Muscle of leg (tissue), 11 donors: ENCODE measurements around the gene BPIFB2. TPM values are rescaled to one million over a fixed set of nuclear protein-coding genes. Genes with fewer than 3 reads are reported as not detected.

ENCODE experiments used
- DNase-seq: peaks from one replicate; pipeline ENCODE4 v3.0.0; 2013
- H3K27ac ChIP-seq: one replicate; pipeline ENCODE4 v1.5.1; 2013; ENCODE audit warnings: mild to moderate bottlenecking, low read length, control low read depth
- H3K27me3 ChIP-seq: one replicate; pipeline ENCODE4 v1.6.1; 2013; ENCODE audit warnings: low read length; ENCODE audit not compliant: control insufficient read depth, insufficient read depth
- H3K36me3 ChIP-seq: one replicate; pipeline ENCODE4 v1.6.1; 2013; ENCODE audit warnings: low read length; ENCODE audit not compliant: control insufficient read depth, insufficient read depth
- H3K4me1 ChIP-seq: one replicate; pipeline ENCODE4 v1.6.1; 2013; ENCODE audit warnings: low read length; ENCODE audit not compliant: control insufficient read depth, insufficient read depth
- H3K4me3 ChIP-seq: one replicate; pipeline ENCODE4 v1.5.1; 2013; ENCODE audit warnings: low read length, control low read depth
- H3K9me3 ChIP-seq: replicated peaks from 2 replicates; pipeline ENCODE4 v1.6.1; 2013; ENCODE audit warnings: low read depth, low read length; ENCODE audit not compliant: control insufficient read depth
- WGBS: methylation state at CpG from one replicate; pipeline ENCODE4 v1.1.5; 2013; ENCODE audit warnings: missing lambda C conversion rate; ENCODE audit not compliant: insufficient coverage; 5-methylcytosine and 5-hydroxymethylcytosine counted together
- polyA plus RNA-seq, 8 donors: library from polyadenylated mRNA; unstranded; fragments of 120-200 nt; gene quantifications; one replicate each; pipeline versions ENCODE4 v1.2.1 to v1.2.3, GENCODE V29; 2013; ENCODE audit warnings: inconsistent platforms in 1 of 8, low replicate concordance in 1 of 8; ENCODE audit not compliant: insufficient read length in 8 of 8, insufficient read depth in 1 of 8
- total RNA-seq: library from RNA; stranded (reverse); fragments of 120-200 nt; gene quantifications from one replicate; pipeline ENCODE4 v1.2.4, GENCODE V29; 2013

The BPIFB2 gene
- total and polyA plus RNA-seq, 9 donors, result 0.10 TPM; not detected in 8

DNA sequence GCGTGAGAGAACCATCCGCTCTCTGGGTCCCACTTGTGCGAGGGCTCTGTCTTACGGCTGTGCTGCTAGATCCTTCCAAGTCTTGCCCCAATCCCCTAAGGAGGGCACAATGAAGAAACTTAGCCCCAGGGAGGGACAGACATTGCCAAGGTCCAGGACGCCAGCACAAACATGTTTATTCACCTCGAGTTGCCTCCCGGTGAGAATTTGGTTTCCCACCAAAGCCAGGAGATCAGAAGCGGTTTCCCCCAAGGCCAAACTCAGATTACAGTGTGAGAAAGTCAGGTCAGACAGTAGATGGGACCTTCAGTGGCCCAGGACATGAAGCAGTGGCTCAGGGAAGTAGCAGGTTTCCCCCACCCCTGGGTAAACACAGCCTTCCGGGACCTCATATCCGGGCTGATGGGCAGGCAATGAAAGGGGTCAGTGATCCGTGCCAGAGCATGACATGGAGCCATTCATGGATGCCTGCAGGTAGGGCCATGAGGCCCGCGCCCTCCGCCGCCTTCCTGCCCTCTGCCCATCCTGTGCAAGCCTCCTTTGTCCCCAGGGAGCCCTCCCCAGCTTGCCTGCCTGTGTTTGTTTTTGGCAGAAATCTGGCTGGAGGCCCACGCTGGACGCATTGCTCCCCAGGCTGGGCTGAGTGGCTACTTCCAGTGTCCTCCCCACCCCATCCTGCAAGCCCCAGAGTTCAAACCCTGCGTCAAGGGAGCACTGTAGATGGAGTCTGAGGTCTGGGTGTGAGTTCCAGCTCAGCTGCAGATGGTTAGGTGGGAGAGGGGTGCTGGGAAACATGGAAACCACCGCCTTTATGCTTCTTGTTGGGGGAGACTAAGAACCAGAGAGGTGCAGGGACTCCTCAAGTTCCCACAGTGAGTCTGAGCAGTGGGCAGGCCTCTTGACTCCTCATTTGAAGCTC, 2.0 kb downstream of the BPIFB2 start:
- Histone ChIP-seq H3K27me3 (no peaks in the 10 kb centered on the region), H3K4me3 (no peak overlapping the region), H3K4me1 (no peaks in the 10 kb centered on the region), H3K9me3 (peaks cover 6% of the 10 kb centered on the region), H3K36me3 (no peaks in the 10 kb centered on the region), H3K27ac (no peak overlapping the region)
- no peak for DNase-seq
- 69% methylated on average over 13 of the region's 19 CpGs for WGBS

DNA sequence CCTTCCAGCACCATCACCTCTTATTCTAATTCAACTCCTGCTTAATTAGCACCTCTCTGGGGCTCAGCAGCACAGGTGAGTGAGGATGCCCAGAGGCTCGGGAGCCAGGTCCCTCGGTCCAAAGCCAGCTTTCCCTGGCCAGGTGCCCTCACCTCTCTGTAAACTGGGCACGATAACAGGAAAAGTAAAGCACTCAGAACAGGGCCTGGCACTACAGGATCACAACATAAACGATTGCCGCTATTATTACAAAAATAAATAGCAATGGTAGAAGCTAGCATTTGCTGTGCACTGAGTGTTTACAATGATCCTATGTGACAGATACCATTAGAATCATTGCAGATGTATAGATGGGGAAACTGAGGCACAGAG, 2.6 kb downstream of the BPIFB2 start:
- no CpG with 5 or more reads among the region's 5 CpGs for WGBS
- peaks cover 2% of the 10 kb centered on the region for H3K27me3 ChIP-seq

DNA sequence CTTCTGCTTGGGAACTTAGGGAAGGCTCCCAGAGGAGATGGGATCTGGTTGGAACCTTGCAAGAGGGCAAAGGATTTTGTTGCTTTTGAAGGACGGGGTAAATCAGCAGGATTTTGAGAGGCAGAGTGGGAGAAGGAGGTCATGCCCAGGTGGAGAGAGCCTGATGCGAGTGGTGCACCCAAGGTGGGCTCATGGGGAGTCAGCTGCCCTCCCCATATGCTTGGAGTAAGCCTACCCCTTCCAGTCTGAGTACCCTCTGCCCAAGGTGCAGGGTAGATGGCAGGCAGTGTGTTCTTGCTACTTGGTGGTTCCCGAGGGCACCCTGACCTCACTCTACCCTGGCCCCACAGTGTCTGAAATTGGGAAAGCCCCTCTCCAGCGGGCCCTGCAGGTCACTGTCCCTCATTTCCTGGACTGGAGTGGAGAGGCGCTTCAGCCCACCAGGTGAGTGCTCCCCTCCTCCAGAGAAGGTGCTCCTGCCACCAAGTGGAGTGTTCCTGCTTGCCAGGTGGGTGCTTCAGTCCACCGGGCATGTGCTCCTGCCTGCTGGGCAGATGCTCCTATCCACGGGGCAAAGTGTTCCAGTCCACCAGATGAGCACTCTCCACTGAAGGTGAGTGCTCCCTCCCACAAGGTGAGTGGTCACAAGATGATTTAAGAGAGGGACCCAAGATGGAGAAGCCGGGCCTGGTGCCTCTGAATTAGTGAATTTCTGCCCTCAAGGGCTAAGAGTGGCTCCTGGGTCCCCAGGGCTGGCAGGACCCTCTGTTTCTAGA, 3.4 kb downstream of the BPIFB2 start:
- DNase-seq, result no peak
- 81% methylated on average over 7 of the region's 8 CpGs for WGBS
- peaks cover 5% of the 10 kb centered on the region for H3K27me3 ChIP-seq
- H3K4me3 ChIP-seq, result no peak overlapping the region
- no peaks in the 10 kb centered on the region for H3K36me3 ChIP-seq
- no peaks in the 10 kb centered on the region for H3K4me1 ChIP-seq
- no peaks in the 10 kb centered on the region for H3K9me3 ChIP-seq
- no peak overlapping the region for H3K27ac ChIP-seq

More for the DNA sequence above, 2.6 kb downstream of the BPIFB2 start:
- Histone ChIP-seq H3K9me3 (peaks cover 4% of the 10 kb centered on the region), H3K4me3 (no peak overlapping the region), H3K4me1 (no peaks in the 10 kb centered on the region), H3K36me3 (no peaks in the 10 kb centered on the region), H3K27ac (no peak overlapping the region)
- DNase-seq, result no peak

DNA sequence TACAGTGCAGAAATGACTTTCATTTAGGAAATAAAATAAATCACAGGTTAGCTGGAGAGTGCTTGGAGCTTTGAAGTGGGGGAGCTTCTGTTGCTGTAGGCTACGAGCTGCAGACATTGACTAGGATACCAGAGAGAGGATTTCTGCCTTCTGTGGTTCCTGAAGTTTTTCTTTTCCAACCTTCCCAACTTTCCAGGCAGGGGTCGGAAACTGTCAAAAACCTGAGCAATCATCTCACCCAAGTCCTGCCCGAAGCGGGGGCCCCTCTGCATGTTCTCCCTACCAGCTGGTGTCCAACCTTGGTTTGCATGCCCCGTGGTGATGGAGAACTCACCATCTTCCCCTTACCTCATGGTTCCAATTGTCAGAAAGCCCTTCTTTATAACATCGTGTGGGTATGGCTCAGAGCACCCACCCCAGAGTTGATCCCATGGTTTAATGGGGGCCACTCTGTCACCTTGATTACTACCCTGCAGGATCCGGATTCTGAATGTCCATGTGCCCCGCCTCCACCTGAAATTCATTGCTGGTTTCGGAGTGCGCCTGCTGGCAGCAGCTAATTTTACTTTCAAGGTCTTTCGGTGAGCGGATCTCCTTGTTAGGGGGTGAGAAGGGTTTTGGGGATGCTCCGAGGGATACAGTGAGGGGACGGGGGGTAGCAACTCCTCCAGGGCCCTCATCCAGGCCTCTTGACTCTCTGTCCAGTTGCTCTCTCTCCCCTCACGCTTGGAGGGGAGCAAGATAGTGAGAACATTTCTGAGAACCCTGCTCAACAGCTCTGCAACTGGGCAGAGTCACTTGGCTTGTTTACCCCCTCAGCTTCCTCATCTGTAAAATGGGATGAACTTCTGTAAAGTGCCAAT, 5.1 kb downstream of the BPIFB2 start:
- no peaks in the 10 kb centered on the region for H3K9me3 ChIP-seq
- H3K27me3 ChIP-seq, result peaks cover 11% of the 10 kb centered on the region
- no peaks in the 10 kb centered on the region for H3K4me1 ChIP-seq
- 78% methylated on average over 5 of the region's 15 CpGs for WGBS
- H3K27ac ChIP-seq, result no peak overlapping the region
- no peak for DNase-seq
- no peaks in the 10 kb centered on the region for H3K36me3 ChIP-seq
- H3K4me3 ChIP-seq, result no peak overlapping the region

DNA sequence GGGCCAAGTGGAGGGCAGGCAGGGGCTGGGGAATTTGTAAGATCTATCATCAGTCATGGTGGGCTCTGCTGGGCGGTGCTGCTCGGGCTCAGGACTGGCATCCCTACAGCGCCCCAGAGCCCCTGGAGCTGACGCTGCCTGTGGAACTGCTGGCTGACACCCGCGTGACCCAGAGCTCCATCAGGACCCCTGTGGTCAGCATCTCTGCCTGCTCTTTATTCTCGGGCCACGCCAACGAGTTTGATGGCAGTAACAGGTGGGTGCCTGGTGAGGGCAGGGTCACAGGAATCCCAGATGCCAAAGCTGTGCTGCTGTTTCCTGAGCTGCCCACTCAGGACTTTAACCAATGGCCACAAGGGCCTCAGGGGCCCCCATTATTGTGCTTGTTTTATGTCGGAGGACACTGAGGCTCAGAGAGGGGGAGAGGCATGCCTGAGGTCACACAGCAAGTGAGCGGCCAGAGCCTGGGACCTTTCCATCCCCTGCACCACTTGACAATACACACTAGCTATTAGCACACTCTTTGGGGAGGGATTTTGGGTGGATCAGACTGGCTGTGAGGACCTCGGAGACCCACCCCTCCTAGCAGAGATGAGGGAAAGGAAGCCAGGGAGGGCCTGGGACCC, 6.3 kb downstream of the BPIFB2 start:
- Histone ChIP-seq H3K27ac (no peak overlapping the region), H3K36me3 (no peaks in the 10 kb centered on the region), H3K4me1 (no peaks in the 10 kb centered on the region), H3K4me3 (no peak overlapping the region), H3K27me3 (peaks cover 11% of the 10 kb centered on the region), H3K9me3 (no peaks in the 10 kb centered on the region)
- WGBS, result 52% methylated on average over 9 of the region's 12 CpGs
- DNase-seq, result no peak

DNA sequence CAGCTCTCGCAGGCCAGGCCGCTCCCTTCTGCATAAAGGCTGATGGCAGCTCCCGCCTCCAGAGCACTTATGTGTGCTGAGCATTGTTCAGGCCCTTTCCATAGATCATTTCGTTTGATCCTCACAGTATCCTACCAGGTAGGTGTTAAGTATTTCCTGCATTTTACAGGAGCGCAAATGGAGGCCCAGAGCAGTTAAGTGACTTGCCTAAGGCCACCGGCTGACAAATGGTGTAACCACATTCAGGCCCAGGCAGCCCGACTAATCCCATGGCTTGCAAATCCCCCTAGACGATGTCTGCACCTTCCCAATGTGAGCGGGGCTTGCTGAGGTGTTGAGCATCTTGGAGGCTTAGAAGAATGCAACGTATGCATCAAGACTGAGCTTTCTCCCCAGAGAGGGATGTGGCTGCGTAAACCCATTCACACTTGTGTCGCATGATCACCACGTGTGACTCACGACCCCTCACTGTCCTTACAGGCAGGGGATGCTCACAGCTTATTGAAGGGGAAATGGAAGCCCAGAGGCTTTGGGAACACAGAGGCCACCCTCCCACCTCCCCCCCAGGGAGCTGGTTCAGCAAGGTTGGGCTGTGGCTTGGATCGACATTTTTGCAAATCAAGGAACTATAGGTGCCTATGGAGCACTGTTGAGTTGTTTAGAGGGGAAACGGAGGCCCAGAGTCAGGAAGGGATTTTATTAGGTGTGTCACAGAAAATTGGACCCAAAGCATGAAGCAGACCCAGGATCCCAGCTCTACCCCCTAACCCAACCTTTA, 7.0 kb downstream of the BPIFB2 start:
- DNase-seq, result no peak
- no peak overlapping the region for H3K27ac ChIP-seq
- H3K4me1 ChIP-seq, result no peaks in the 10 kb centered on the region
- H3K27me3 ChIP-seq, result peaks cover 11% of the 10 kb centered on the region
- WGBS, result 17% methylated on average over 2 of the region's 16 CpGs
- no peaks in the 10 kb centered on the region for H3K36me3 ChIP-seq
- H3K9me3 ChIP-seq, result no peaks in the 10 kb centered on the region
- H3K4me3 ChIP-seq, result no peak overlapping the region

DNA sequence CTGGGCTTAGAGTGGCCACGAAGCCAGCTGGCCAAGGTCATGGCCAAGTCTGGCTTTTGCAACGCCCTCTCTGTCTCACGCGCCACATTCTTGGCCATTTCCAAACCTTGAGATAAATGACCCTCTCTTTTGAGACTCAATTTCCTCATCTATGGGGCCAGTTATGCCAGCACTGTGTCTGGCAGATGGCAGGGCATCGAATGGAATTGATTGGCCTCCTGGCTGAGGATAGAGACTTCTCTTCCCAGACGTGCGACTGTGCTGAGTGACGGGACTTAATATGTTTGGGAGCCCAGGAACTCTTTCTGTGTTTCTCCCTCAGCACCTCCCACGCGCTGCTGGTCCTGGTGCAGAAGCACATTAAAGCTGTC, 7.6 kb downstream of the BPIFB2 start:
- Histone ChIP-seq H3K4me3 (no peak overlapping the region), H3K27me3 (peaks cover 11% of the 10 kb centered on the region), H3K36me3 (no peaks in the 10 kb centered on the region), H3K9me3 (no peaks in the 10 kb centered on the region), H3K27ac (no peak overlapping the region), H3K4me1 (no peaks in the 10 kb centered on the region)
- no peak for DNase-seq
- 61% methylated on average over 9 of the region's 10 CpGs for WGBS

DNA sequence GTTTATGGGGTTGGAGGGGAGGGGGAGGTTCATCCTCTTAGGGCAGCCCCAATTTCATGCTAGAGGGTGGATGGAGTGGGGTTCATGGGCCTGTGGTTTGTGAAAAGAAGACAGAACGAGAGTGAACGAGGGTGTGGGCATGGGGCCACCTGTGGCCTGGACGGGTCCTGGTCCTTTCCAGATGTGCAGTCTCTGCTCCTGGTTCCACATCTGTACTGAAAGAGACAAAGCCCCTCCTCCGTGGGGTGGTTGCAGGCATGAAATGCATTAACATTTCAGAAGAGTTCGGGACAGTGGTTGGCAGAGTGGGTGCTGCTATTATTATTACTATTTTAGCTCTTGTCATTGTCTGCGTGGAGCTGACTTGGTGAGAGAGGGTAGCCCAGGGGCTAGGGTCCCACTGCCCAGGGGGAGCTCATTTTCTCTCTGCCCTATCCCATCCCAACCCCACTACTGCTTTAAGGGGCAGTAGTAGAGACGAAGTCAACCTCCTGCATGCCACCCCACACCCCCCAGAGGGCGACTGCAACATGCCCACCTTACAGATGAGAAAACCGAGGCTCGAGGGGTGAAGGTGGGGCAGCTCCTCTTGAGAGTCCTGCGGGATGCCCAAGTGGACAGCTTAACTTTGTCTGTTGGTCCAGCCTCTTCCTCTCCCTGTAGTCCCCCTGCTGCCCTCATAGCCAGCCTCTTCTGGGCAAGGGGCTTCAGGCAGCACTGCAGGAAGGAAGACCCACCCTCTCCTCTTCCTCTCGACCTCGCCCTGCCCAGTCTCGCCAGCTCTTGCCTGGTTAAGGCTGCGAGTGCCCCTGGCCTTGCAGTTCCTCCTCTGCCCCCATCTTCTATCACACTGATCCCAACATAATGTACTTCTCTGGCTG, 8.4 kb downstream of the BPIFB2 start:
- Histone ChIP-seq H3K4me1 (no peaks in the 10 kb centered on the region), H3K27ac (no peak overlapping the region), H3K4me3 (no peak overlapping the region), H3K9me3 (no peaks in the 10 kb centered on the region), H3K27me3 (peaks cover 11% of the 10 kb centered on the region), H3K36me3 (no peaks in the 10 kb centered on the region)
- 63% methylated on average over 12 of the region's 15 CpGs for WGBS
- DNase-seq, result no peak
